K562 (cell line): Measurements from ENCODE around the gene EPM2A. TPM values are rescaled to one million over a fixed set of nuclear protein-coding genes. Genes with fewer than 3 reads are reported as not detected.

Source experiments
- ATF3 ChIP-seq, 2 experiments: fragments of 450-650 bp in 1 of 2; sonication (generic) in 1 of 2; formaldehyde crosslinking in 1 of 2; IDR thresholded peaks in 1 of 2; conservative IDR thresholded peaks in 1 of 2; 2 replicates each; pipeline versions ENCODE4 v1.6.1 to v1.8.1; 2016 to 2023; ENCODE audit warnings: mild to moderate bottlenecking in 2 of 2, moderate library complexity in 2 of 2, inconsistent platforms in 1 of 2, missing genetic modification reagents in 1 of 2
- BRF1 ChIP-seq: IDR thresholded peaks from 3 replicates; pipeline ENCODE4 v1.6.1; 2011; ENCODE audit warnings: borderline replicate concordance, mild to moderate bottlenecking; ENCODE audit not compliant: insufficient read length; ENCODE audit errors: extremely low read depth
- CHCHD3 ChIP-seq: fragments of 250-450 bp; sonication (Bioruptor Pico); IDR thresholded peaks from 2 replicates; pipeline ENCODE4 v2.1.2; 2022; ENCODE audit warnings: mild to moderate bottlenecking
- CHD1 ChIP-seq: fragments of 200-600 bp; sonication (generic); IDR thresholded peaks from one replicate; pipeline ENCODE4 v1.6.1; 2012; ENCODE audit warnings: mild to moderate bottlenecking, moderate library complexity, low read length, inconsistent platforms
- FOXP4 ChIP-seq: sonication (generic); formaldehyde crosslinking; IDR thresholded peaks from 2 replicates; pipeline ENCODE4 v1.8.0; 2022; ENCODE audit warnings: mild to moderate bottlenecking, missing genetic modification reagents, borderline replicate concordance
- GABPB2 ChIP-seq: fragments of 250-450 bp; sonication (Bioruptor Pico); conservative IDR thresholded peaks from 2 replicates; pipeline ENCODE4 v1.5.1; 2021; ENCODE audit warnings: mild to moderate bottlenecking
- MEF2D ChIP-seq: conservative IDR thresholded peaks from 2 replicates; pipeline ENCODE4 v1.6.1; 2016; ENCODE audit warnings: low read depth, missing genetic modification characterization, missing compliant biosample characterization
- NFIX ChIP-seq: fragments of 250-450 bp; sonication (Bioruptor Pico); IDR thresholded peaks from 2 replicates; pipeline ENCODE4 v1.4.0; 2020; ENCODE audit warnings: low read depth, mild to moderate bottlenecking, moderate library complexity
- NFYB ChIP-seq: IDR thresholded peaks from 2 replicates; pipeline ENCODE4 v1.6.1; 2011; ENCODE audit warnings: mild to moderate bottlenecking, moderate library complexity; ENCODE audit not compliant: insufficient read length; ENCODE audit errors: extremely low read depth
- NR2F6 ChIP-seq: fragments of 450-650 bp; formaldehyde crosslinking; IDR thresholded peaks from 2 replicates; pipeline ENCODE4 v1.4.0; 2020; ENCODE audit warnings: mild to moderate bottlenecking
- PURB ChIP-seq: sonication (generic); formaldehyde crosslinking; IDR thresholded peaks from 2 replicates; pipeline ENCODE4 v1.9.0; 2021; ENCODE audit warnings: low read depth, mild to moderate bottlenecking, missing genetic modification reagents
- SAFB ChIP-seq: fragments of 200-400 bp; formaldehyde crosslinking; IDR thresholded peaks from 2 replicates; pipeline ENCODE4 v1.6.1; 2017; ENCODE audit warnings: low read depth, low read length, borderline replicate concordance
- SIN3B ChIP-seq: fragments of 450-650 bp; IDR thresholded peaks from 2 replicates; pipeline ENCODE4 v1.6.1; 2017; ENCODE audit warnings: low read depth, mild to moderate bottlenecking, moderate library complexity
- SOX6 ChIP-seq: fragments of 450-650 bp; IDR thresholded peaks from 2 replicates; pipeline ENCODE4 v1.6.1; 2014; ENCODE audit warnings: mild to moderate bottlenecking
- STAT5A ChIP-seq: IDR thresholded peaks from 2 replicates; pipeline ENCODE4 v1.6.1; 2012; ENCODE audit warnings: low read length, inconsistent platforms, borderline replicate concordance
- U2AF2 ChIP-seq: fragments of 200-400 bp; formaldehyde crosslinking; optimal IDR thresholded peaks from 2 replicates; pipeline ENCODE3; 2017; ENCODE audit warnings: low read depth, mild to moderate bottlenecking, low read length
- ZNF444 ChIP-seq: fragments of 250-450 bp; sonication (Bioruptor Pico); IDR thresholded peaks from 2 replicates; pipeline ENCODE4 v1.4.0; 2020; ENCODE audit warnings: mild to moderate bottlenecking, moderate library complexity
- polyA plus RNA-seq, 8 experiments: library from polyadenylated mRNA; depleted of rRNA in 4 of 8; stranded (reverse) in 5 of 8; unstranded in 3 of 8; fragments of >200 nt; fragmentation: Nextera tagmentation in 2 of 8; fragmentation: Illumina TruSeq in 1 of 8; extraction: Ambion mirVana in 2 of 8; extraction: Trizol in 1 of 8; gene quantifications; 2 replicates each; pipeline versions ENCODE4 v1.2.1 to v1.2.3, GENCODE V29; 2011 to 2014; ENCODE audit warnings: inconsistent platforms in 1 of 8, missing spikeins in 1 of 8
- total RNA-seq, 7 experiments: library from RNA; depleted of rRNA in 6 of 7; stranded (reverse); fragments of >200 nt in 6 of 7; fragmentation: Illumina TruSeq in 2 of 7; extraction: Trizol in 2 of 7; gene quantifications; 2 replicates each; pipeline versions ENCODE4 v1.2.1 to v1.2.3, GENCODE V29; 2011 to 2021; ENCODE audit warnings: low replicate concordance in 1 of 7

EPM2A gene
- total and polyA plus RNA-seq, 9 of the 15 experiments (the other 6 are each of a cell fraction or from before 2014, with no cell fraction given) = 0.35 to 5.3 (median 2.5) TPM

- TF ChIP-seq SOX6 = no peak
- no peak for TF ChIP-seq NFYB
- TF ChIP-seq MEF2D = no peak
- no peak for TF ChIP-seq U2AF2
- TF ChIP-seq SAFB = 0 out of 2 replicates have a peak, but pooled peaks have one; percentile 18
- no peak for TF ChIP-seq NFIX (CRISPR knock-in tag)
- peak; percentile 18; the same call in 1 of the 2 replicates for TF ChIP-seq SIN3B
- TF ChIP-seq ATF3 (IDR thresholded peaks at IDR 0.05) = no peak
- 0 out of 2 replicates have a peak, but pooled peaks have one; percentile 42 for TF ChIP-seq ATF3 (CRISPR knock-in tag; conservative IDR thresholded peaks at IDR 0.05)
- no peak for TF ChIP-seq GABPB2 (CRISPR knock-in tag)
- no peak for TF ChIP-seq ZNF444
- TF ChIP-seq STAT5A = no peak
- TF ChIP-seq NR2F6 (CRISPR knock-in tag) = no peak
- TF ChIP-seq FOXP4 (CRISPR knock-in tag) = no peak; the same call in 1 of the 2 replicates
- TF ChIP-seq BRF1 = no peak
- no peak for TF ChIP-seq PURB (CRISPR knock-in tag)
- no peak for TF ChIP-seq CHCHD3 (CRISPR knock-in tag)
- peak; percentile 47 for TF ChIP-seq CHD1
Measured at GRCh38 chr6:145735356-145736165, at the start of gene EPM2A (continued).
